AG04450 (cell line): ENCODE measurements around the gene ARL6IP4. TPM values are rescaled to one million over a fixed set of nuclear protein-coding genes. Genes with fewer than 3 reads are reported as not detected.

Experiments
- CTCF ChIA-PET: fragments of 300-600, 350-600 bp; formaldehyde crosslinking; extraction: SDS; loops from one replicate; lab custom pipeline; 2022; ENCODE audit warnings: antibody characterized with exemption, inconsistent platforms; lab: Charles Lee
- POLR2A ChIA-PET: fragments of 350-600 bp; formaldehyde crosslinking; extraction: SDS; loops from one replicate; lab custom pipeline; 2021; ENCODE audit warnings: antibody characterized with exemption, inconsistent platforms; lab: Yijun Ruan, JAX
- DNase-seq: peaks from one replicate; pipeline ENCODE4 v3.0.0-alpha.2; 2011; ENCODE audit warnings: low read depth, low spot score
- H3K27ac ChIP-seq: one replicate; pipeline ENCODE4 v1.5.1; 2012; ENCODE audit warnings: low read depth, low read length, control low read depth
- H3K27me3 ChIP-seq: one replicate; pipeline ENCODE4 v1.6.0; 2012; ENCODE audit warnings: low read length; ENCODE audit not compliant: control insufficient read depth, insufficient read depth
- H3K4me3 ChIP-seq: 2 replicates; pipeline ENCODE4 v1.5.1; 2011; ENCODE audit warnings: mild to moderate bottlenecking, low read depth, low read length, control low read depth
- H3K9me3 ChIP-seq: 2 replicates; pipeline ENCODE4 v1.5.1; 2012; ENCODE audit warnings: low read length; ENCODE audit not compliant: control insufficient read depth, insufficient read depth
- polyA plus RNA-seq: library from polyadenylated mRNA; depleted of rRNA; stranded (reverse); fragments of >200 nt; gene quantifications from 2 replicates; pipeline ENCODE4 v1.2.3, GENCODE V29; 2011
- TF ChIP-seq, protein P1 (sequence below): IDR thresholded peaks from 2 replicates; pipeline ENCODE4 v1.5.1; 2011; ENCODE audit warnings: low read depth, low read length, control low read depth, inconsistent platforms

Gene ARL6IP4
- polyA plus RNA-seq, 1 experiment, result 185 TPM

- ChIA-PET POLR2A (interaction anchor here (1.9 kb wide), 1 partner anchor 244 kb away, joined by 8 read pairs; the partner anchor contains the start of genes MPHOSPH9 and MTRFR), CTCF (interaction anchor here (0.5 to 0.8 kb wide), 3 partner anchors 43 to 264 kb away, joined by 3 to 7 read pairs (median 4); no protein-coding TSS in a partner anchor)
- Histone ChIP-seq H3K27ac (no peak overlapping the region), H3K4me3 (no peak overlapping the region), H3K27me3 (no peaks in the 10 kb centered on the region), H3K9me3 (no peaks in the 10 kb centered on the region; the same call in 1 of the 2 replicates)
- TF ChIP-seq, protein P1, sequence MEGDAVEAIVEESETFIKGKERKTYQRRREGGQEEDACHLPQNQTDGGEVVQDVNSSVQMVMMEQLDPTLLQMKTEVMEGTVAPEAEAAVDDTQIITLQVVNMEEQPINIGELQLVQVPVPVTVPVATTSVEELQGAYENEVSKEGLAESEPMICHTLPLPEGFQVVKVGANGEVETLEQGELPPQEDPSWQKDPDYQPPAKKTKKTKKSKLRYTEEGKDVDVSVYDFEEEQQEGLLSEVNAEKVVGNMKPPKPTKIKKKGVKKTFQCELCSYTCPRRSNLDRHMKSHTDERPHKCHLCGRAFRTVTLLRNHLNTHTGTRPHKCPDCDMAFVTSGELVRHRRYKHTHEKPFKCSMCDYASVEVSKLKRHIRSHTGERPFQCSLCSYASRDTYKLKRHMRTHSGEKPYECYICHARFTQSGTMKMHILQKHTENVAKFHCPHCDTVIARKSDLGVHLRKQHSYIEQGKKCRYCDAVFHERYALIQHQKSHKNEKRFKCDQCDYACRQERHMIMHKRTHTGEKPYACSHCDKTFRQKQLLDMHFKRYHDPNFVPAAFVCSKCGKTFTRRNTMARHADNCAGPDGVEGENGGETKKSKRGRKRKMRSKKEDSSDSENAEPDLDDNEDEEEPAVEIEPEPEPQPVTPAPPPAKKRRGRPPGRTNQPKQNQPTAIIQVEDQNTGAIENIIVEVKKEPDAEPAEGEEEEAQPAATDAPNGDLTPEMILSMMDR, result no peak
- no peak for DNase-seq
Measured at GRCh38 chr12:122989225-122989839, 8.9 kb downstream of the ARL6IP4 start.

GRCh38 chr12:122989874-122990419 is 9.5 kb downstream of the ARL6IP4 start:
- CTCF ChIA-PET, result interaction anchor here (0.5 to 1.0 kb wide), 3 partner anchors 43 to 263 kb away, joined by 3 to 7 read pairs (median 3); no protein-coding TSS in a partner anchor

DNA sequence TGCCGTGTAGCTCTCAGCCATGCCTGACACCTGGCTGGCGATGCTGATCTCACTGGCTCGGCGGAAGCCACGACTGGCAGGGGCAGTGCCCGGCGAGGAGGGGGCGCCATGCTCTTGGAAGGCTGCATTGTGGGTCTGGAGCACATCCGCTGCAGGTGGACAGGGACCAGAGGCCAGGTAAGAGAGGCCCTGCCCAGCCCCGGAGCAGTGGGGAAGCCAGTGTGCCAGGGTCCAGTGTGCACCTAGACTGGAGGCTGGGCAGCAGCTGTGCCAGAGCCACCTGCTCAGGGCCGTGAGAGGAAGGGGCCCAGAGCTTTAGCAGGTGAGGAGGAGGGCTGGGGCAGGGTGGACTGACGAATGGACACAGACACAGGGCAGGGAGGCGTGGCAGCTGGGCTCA is 10.1 kb downstream of the ARL6IP4 start:
- ChIA-PET CTCF (interaction anchor here (0.5 to 1.0 kb wide), 2 partner anchors 137 to 197 kb away, joined by 3 to 4 read pairs; no protein-coding TSS in a partner anchor), POLR2A (interaction anchor here (1.9 kb wide), 1 partner anchor 242 kb away, joined by 8 read pairs; the partner anchor contains the start of genes MPHOSPH9 and MTRFR)
- Histone ChIP-seq H3K27me3 (no peaks in the 10 kb centered on the region), H3K4me3 (no peak overlapping the region), H3K27ac (no peak overlapping the region), H3K9me3 (no peaks in the 10 kb centered on the region; the same call in 1 of the 2 replicates)
- DNase-seq, result no peak
- TF ChIP-seq, protein P1, result no peak

More at GRCh38 chr12:122989874-122990419, 9.5 kb downstream of the ARL6IP4 start:
- TF ChIP-seq, protein P1, result no peak
- Histone ChIP-seq H3K9me3 (no peaks in the 10 kb centered on the region; the same call in 1 of the 2 replicates), H3K27ac (no peak overlapping the region), H3K4me3 (no peak overlapping the region), H3K27me3 (no peaks in the 10 kb centered on the region)
- DNase-seq, result no peak
- POLR2A ChIA-PET, result interaction anchor here (1.9 kb wide), 1 partner anchor 243 kb away, joined by 8 read pairs; the partner anchor contains the start of genes MPHOSPH9 and MTRFR

DNA sequence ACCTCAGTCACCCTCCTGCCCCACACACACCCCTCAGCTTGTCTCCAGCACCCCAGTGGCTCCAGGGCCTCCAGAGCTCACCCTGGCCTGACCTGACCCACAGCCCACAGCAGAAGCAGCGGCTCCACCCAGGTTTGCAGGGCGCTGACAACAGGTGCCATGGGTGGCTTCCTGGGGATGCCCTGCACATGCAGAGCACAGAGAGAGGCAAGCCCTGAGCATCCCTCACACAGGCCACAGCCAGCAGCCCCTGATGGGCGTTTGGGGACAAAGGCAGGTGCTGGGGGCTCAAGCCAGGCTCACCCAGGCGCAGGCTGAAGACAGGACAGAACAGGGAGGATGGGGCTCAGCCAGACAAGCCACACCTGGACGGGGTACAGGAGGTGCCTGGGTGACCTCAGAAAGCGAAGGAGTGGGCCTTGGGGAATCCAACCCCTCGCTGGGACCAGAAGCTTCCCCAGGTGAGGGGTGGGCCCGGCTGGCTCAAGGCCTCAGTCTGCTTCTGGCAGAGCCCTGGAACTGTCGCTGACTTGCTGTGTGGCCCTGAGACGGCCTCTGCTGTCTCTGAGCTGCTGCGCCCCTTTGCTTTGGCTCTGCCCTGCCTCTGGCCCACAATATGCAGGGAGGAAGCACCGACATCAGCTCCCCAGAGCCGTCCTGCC is 10.6 kb downstream of the ARL6IP4 start:
- no peak for DNase-seq
- H3K9me3 ChIP-seq, result no peaks in the 10 kb centered on the region; the same call in 1 of the 2 replicates
- TF ChIP-seq, protein P1, result no peak
- no peaks in the 10 kb centered on the region for H3K27me3 ChIP-seq
- no peak overlapping the region for H3K27ac ChIP-seq
- ChIA-PET POLR2A (no interaction called here), CTCF (interaction anchor here (0.5 to 1.0 kb wide), 2 partner anchors 137 to 246 kb away, joined by 3 to 4 read pairs; no protein-coding TSS in a partner anchor)
- no peak overlapping the region for H3K4me3 ChIP-seq
